ENCODE measurements around the gene SLC25A38.
"Not testable (repeated sequence)": the region's sequence is repeated elsewhere in the genome, so short reads cannot be mapped to it uniquely, and the experiment has no call there.

SLC25A38 gene

DNA sequence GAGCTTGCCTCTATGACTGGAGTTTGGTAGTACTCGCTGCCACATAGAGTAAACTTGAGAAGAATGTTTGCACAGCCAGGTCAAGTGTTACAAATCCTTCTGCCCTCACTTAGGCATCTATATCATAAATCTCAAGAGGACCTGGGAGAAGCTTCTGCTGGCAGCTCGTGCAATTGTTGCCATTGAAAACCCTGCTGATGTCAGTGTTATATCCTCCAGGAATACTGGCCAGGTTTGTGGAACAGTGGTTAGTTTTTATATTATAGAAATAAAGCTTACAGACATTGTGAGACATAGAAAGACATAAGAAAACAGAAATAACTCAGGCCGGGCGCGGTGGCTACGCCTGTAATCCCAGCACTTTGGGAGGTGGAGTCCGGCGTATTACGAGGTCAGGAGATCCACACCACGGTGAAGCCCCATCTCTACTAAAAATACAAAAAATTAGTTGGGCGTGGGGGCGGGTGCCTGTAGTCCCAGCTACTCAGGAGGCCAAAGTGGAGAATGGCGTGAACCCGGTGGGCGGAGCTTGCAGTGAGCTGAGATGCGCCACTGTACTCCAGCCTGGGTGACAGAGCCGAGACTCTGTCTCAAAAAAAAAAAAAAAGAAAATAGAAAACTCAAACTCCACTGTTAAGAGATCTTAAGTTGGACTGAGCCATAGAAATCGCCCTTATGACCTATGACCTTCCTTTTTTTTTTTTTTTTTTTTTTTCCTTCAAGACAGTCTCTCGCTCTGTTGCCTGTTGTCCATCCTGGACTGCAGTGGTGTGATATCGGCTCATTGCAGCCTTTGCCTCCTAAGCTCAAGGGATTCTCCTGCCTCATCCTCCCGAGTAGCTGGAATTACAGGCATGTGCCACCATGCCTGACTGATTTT, 25.6 kb downstream of the SLC25A38 start:
- Histone ChIP-seq H3K9me3 (ENCODE audit: control insufficient read depth, insufficient read depth, low read length) (no peaks in the 10 kb centered on the region), H3K4me3 (ENCODE audit: low read depth, low read length) (peak overlapping the region; percentile 90), H3K36me3 (ENCODE audit: control insufficient read depth, insufficient read depth, low read length) (peaks cover 68% of the 10 kb centered on the region)

DNA sequence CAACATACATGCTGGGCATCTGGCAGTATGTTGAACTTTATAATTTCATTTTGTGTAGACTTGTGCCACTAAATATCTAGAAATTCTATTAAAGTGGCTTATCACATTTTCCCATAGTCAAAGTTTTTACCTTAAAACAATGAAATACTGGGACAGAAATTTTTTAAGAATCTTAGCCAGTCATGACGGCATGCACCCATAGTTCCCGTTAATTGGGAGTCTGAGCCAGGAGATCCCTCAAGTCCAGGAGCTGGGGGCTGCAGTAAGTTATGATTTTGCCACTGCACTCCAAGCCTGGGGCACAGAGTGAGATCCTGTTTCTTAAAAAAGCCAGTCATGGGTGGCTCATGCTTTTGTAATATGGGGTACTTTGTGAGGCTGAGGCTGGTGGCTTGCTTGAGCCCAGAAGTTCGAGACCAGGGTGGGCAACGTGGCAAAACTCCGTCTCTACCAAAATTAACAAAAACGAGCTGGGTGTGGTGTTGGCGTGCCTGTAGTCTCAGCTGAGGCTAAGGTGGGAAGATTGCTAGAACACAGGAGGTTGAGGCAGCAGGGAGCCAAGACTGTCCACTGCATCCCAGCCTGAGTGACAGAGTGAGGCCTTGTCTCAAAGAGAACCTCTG, 26.5 kb downstream of the SLC25A38 start:
- H3K9ac ChIP-seq (ENCODE audit: low read depth, low read length): no peak overlapping the region
- H3K4me1 ChIP-seq (ENCODE audit: control insufficient read depth, insufficient read depth, low read length): peaks cover 19% of the 10 kb centered on the region
- no peak overlapping the region for H3K4me3 ChIP-seq (ENCODE audit: low read depth, low read length)
- H3K27ac ChIP-seq (ENCODE audit: low read depth, low read length): peak overlapping the region; percentile 31
- H3K36me3 ChIP-seq (ENCODE audit: control insufficient read depth, insufficient read depth, low read length): peaks cover 73% of the 10 kb centered on the region
- H3K27me3 ChIP-seq (ENCODE audit: control insufficient read depth, insufficient read depth, low read length): no peaks in the 10 kb centered on the region
- H3K9me3 ChIP-seq (ENCODE audit: control insufficient read depth, insufficient read depth, low read length): no peaks in the 10 kb centered on the region

More for the DNA sequence above, 25.6 kb downstream of the SLC25A38 start:
- Histone ChIP-seq H3K4me1 (ENCODE audit: control insufficient read depth, insufficient read depth, low read length) (peaks cover 27% of the 10 kb centered on the region), H3K9ac (ENCODE audit: low read depth, low read length) (peak overlapping the region; percentile 96), H3K27ac (ENCODE audit: low read depth, low read length) (peak overlapping the region; percentile 92), H3K27me3 (ENCODE audit: control insufficient read depth, insufficient read depth, low read length) (no peaks in the 10 kb centered on the region)

DNA sequence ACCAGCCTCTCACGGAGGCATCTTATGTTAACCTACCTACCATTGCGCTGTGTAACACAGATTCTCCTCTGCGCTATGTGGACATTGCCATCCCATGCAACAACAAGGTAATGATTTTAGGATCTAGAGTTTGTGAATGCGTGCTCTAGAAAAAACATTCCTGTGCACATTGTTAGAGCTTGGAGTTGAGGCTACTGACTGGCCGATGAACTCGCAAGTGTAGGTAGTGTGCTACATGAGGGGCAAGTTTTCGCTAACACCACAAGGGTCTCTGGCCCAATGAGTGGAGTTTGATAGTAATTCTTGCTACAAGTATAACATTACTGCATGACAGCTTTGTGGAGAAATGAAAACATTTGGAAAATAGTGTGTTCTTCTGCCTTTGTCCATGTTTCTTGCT, 27.7 kb downstream of the SLC25A38 start:
- Histone ChIP-seq H3K27ac (ENCODE audit: low read depth, low read length) (peak overlapping the region; percentile 38), H3K36me3 (ENCODE audit: control insufficient read depth, insufficient read depth, low read length) (peaks cover 73% of the 10 kb centered on the region), H3K4me3 (ENCODE audit: low read depth, low read length) (no peak overlapping the region), H3K4me1 (ENCODE audit: control insufficient read depth, insufficient read depth, low read length) (peaks cover 12% of the 10 kb centered on the region; the same call in 1 of the 2 replicates), H3K9ac (ENCODE audit: low read depth, low read length) (no peak overlapping the region), H3K9me3 (ENCODE audit: control insufficient read depth, insufficient read depth, low read length) (no peaks in the 10 kb centered on the region), H3K27me3 (ENCODE audit: control insufficient read depth, insufficient read depth, low read length) (no peaks in the 10 kb centered on the region)

DNA sequence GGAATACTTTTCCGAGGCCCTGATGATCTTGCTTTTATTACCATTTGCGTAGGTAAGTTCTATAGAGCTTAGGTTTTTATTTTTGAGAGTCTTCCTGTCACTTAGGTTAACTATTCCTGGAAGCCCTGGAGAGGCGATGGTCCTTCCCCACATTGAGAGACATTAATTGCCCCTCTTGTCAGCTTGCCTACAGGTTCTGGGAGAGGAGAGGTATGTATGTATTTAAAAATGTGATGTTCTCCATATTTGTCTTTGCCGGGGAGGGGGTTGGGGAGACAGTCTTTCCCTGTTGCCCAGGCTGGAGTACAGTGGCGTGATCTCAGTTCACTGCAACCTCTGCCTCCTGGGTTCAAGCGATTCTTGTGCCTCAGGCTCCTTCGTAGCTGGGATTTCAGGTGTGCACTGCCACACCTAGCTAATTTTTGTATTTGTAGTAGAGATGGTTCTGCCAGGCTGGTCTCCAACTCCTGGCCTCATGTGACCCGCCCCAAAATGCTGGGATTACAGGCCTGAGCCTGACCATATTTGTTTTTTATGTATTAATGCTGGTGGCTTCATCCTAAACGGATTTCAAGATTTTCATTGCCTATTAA, 29.6 kb downstream of the SLC25A38 start:
- H3K9me3 ChIP-seq (ENCODE audit: control insufficient read depth, insufficient read depth, low read length): no peaks in the 10 kb centered on the region
- no peak overlapping the region for H3K9ac ChIP-seq (ENCODE audit: low read depth, low read length)
- H3K27me3 ChIP-seq (ENCODE audit: control insufficient read depth, insufficient read depth, low read length): no peaks in the 10 kb centered on the region
- H3K4me1 ChIP-seq (ENCODE audit: control insufficient read depth, insufficient read depth, low read length): peaks cover 11% of the 10 kb centered on the region; the same call in 1 of the 2 replicates
- H3K4me3 ChIP-seq (ENCODE audit: low read depth, low read length): no peak overlapping the region
- peaks cover 64% of the 10 kb centered on the region for H3K36me3 ChIP-seq (ENCODE audit: control insufficient read depth, insufficient read depth, low read length)
- peak overlapping the region; percentile 30 for H3K27ac ChIP-seq (ENCODE audit: low read depth, low read length)

DNA sequence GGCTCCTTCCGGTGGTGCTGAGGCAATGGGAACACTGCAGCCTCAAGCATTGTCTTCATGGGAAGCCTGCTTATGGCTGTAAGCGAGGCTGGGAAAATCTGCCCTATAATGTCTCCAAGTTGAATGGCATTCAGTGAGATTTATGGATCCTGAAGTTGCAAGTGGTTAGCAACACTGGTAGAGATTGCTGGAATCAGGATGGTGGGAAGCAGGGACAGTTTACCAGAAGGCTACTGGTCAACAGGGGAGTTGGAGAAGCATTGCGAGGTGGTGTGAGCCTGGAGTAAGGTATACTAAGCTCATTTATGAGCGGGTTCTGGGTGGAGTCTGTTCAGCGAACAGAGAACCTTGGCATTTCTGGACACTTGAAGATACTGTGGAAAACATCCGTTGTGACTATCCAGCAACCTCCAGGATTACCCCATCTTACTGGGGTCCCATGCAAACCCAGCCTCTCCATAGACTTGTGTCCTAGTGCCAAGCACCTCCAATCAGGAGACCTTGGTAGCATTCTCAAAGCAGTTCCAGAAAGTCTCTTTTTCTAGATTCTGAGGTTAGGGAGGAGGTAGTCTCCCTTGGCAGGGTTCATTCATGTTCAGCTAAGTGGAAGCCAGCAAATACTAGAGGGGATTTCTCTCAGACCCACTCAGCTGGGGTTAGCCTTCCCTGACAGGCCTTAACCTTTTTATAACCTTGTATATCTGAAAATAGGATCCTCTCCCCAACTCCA, 30.7 kb downstream of the SLC25A38 start:
- Histone ChIP-seq H3K9ac (ENCODE audit: low read depth, low read length) (no peak overlapping the region), H3K4me1 (ENCODE audit: control insufficient read depth, insufficient read depth, low read length) (peaks cover 13% of the 10 kb centered on the region), H3K27ac (ENCODE audit: low read depth, low read length) (peak overlapping the region; percentile 30), H3K4me3 (ENCODE audit: low read depth, low read length) (no peak overlapping the region), H3K36me3 (ENCODE audit: control insufficient read depth, insufficient read depth, low read length) (peaks cover 54% of the 10 kb centered on the region), H3K9me3 (ENCODE audit: control insufficient read depth, insufficient read depth, low read length) (no peaks in the 10 kb centered on the region), H3K27me3 (ENCODE audit: control insufficient read depth, insufficient read depth, low read length) (no peaks in the 10 kb centered on the region)

DNA sequence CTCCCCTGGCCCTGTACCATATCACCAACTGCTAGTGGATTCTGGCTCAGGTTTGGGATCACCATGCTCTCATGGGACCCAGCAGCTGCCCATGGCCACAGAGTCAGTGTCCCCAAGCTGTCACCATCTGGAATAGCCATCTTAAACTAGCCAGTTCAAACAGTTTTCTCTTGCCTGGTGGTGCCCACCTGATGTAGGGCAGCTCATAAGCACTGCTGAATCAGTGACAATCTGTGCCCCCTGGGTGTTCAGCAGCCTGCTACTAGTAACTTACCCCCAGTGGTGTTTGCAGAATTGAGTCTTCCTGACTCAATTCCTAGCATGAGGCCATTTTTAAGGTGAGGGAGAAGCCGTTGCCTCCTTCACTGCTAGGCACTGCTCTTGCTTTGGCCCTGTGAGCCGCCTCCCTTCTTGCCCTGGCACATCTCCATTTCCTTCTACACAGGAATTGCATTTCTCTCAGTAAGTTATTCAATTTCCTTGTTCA, 31.3 kb downstream of the SLC25A38 start:
- no peak overlapping the region for H3K4me3 ChIP-seq (ENCODE audit: low read depth, low read length)
- no peaks in the 10 kb centered on the region for H3K27me3 ChIP-seq (ENCODE audit: control insufficient read depth, insufficient read depth, low read length)
- H3K4me1 ChIP-seq (ENCODE audit: control insufficient read depth, insufficient read depth, low read length): peaks cover 19% of the 10 kb centered on the region
- no peak overlapping the region for H3K9ac ChIP-seq (ENCODE audit: low read depth, low read length)
- H3K36me3 ChIP-seq (ENCODE audit: control insufficient read depth, insufficient read depth, low read length): peaks cover 48% of the 10 kb centered on the region
- H3K9me3 ChIP-seq (ENCODE audit: control insufficient read depth, insufficient read depth, low read length): no peaks in the 10 kb centered on the region
- peak overlapping the region; percentile 30 for H3K27ac ChIP-seq (ENCODE audit: low read depth, low read length)

DNA sequence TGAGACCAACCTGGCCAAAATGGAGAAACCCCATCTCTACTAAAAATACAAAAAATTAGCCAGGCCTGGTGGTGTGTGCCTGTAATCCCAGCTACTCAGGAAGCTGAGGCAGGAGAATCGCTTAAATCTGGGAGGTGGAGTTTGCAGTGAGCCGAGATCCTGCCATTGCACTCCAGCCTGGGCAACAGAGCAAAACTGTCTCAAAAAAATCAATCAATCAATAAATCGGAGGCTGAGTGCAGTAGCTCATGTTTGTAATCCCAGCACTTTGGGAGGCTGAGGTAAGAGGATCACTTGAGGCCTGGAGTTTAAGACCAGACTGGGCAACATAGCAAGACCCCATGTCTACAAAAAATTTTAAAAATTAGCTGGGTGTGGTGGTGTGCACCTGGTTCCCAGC, 32.1 kb downstream of the SLC25A38 start:
- H3K4me3 ChIP-seq (ENCODE audit: low read depth, low read length); H3K9me3 ChIP-seq (ENCODE audit: control insufficient read depth, insufficient read depth, low read length); H3K9ac ChIP-seq (ENCODE audit: low read depth, low read length); H3K27me3 ChIP-seq (ENCODE audit: control insufficient read depth, insufficient read depth, low read length): not testable (repeated sequence)
- peak overlapping the region; percentile 30 for H3K27ac ChIP-seq (ENCODE audit: low read depth, low read length)
- peaks cover 24% of the 10 kb centered on the region for H3K4me1 ChIP-seq (ENCODE audit: control insufficient read depth, insufficient read depth, low read length)
- peaks cover 39% of the 10 kb centered on the region for H3K36me3 ChIP-seq (ENCODE audit: control insufficient read depth, insufficient read depth, low read length)

DNA sequence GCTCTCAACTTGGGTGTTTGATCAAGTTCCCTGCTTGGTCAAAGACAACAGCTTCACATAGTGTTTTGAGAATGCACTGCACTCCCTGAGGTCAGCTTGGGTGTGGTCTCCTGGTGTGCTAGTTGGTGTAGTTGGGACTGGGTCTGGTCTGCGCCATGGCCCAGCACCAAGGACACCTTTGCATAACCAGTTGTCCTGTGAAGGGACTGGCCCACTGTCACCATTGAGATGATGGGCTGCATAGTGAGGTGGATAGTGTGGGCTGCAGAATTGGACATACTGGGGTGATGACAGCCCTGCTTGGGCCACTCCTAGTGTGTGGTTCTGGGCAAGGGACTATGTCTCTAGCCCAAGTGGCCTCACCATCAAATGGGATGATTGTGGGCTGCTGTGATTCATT, 32.8 kb downstream of the SLC25A38 start:
- Histone ChIP-seq H3K4me1 (ENCODE audit: control insufficient read depth, insufficient read depth, low read length) (peaks cover 24% of the 10 kb centered on the region), H3K27ac (ENCODE audit: low read depth, low read length) (no peak overlapping the region), H3K9ac (ENCODE audit: low read depth, low read length) (no peak overlapping the region), H3K27me3 (ENCODE audit: control insufficient read depth, insufficient read depth, low read length) (no peaks in the 10 kb centered on the region), H3K36me3 (ENCODE audit: control insufficient read depth, insufficient read depth, low read length) (peaks cover 33% of the 10 kb centered on the region), H3K4me3 (ENCODE audit: low read depth, low read length) (no peak overlapping the region), H3K9me3 (ENCODE audit: control insufficient read depth, insufficient read depth, low read length) (no peaks in the 10 kb centered on the region)

DNA sequence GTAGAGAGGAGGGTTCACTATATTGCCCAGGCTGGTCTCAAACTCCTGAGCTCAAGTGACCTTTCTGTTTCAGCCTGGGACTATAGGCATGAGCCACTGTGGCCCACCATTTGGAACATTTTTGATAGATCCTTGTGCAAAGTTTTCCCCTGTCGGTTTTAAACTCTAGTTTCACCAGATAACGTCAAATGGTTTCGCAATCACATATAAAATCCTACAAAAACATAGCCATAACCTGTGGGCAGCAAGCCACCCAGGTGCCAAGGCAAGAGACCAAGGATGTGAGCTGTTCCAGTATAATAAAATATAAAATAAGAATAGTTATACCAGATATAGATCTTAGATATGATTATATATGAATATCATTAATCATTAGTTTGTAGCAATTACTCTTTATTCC, 33.8 kb downstream of the SLC25A38 start:
- peaks cover 22% of the 10 kb centered on the region for H3K36me3 ChIP-seq (ENCODE audit: control insufficient read depth, insufficient read depth, low read length)
- H3K9ac ChIP-seq (ENCODE audit: low read depth, low read length); H3K27ac ChIP-seq (ENCODE audit: low read depth, low read length); H3K27me3 ChIP-seq (ENCODE audit: control insufficient read depth, insufficient read depth, low read length); H3K9me3 ChIP-seq (ENCODE audit: control insufficient read depth, insufficient read depth, low read length); H3K4me3 ChIP-seq (ENCODE audit: low read depth, low read length): not testable (repeated sequence)
- peaks cover 24% of the 10 kb centered on the region for H3K4me1 ChIP-seq (ENCODE audit: control insufficient read depth, insufficient read depth, low read length)

DNA sequence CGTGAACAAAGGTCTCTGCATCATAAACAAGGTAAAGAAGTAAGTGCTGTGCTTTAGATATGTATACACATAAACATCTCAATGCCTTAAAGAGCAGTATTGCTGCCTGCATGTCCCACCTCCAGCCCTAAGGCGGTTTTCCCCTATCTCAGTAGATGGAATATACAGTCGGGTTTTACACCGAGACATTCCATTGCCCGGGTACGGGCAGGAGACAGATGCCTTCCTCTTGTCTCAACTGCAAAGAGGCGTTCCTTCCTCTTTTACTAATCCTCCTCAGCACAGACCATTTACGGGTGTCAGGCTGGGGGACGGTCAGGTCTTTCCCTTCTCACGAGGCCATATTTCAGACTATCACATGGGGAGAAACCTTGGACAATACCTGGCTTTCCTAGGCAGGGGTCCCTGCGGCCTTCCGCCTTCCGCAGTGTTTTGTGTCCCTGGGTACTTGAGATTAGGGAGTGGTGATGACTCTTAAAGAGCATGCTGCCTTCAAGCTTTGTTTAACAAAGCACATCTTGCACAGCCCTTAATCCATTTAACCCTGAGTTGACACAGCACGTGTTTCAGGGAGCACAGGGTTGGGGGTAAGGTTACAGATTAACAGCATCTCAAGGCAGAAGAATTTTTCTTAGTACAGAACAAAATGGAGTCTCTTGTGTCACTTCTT, 35.5 kb downstream of the SLC25A38 start:
- H3K36me3 ChIP-seq (ENCODE audit: control insufficient read depth, insufficient read depth, low read length); H3K27me3 ChIP-seq (ENCODE audit: control insufficient read depth, insufficient read depth, low read length); H3K9ac ChIP-seq (ENCODE audit: low read depth, low read length); H3K9me3 ChIP-seq (ENCODE audit: control insufficient read depth, insufficient read depth, low read length); H3K27ac ChIP-seq (ENCODE audit: low read depth, low read length); H3K4me3 ChIP-seq (ENCODE audit: low read depth, low read length): not testable (repeated sequence)
- H3K4me1 ChIP-seq (ENCODE audit: control insufficient read depth, insufficient read depth, low read length): peaks cover 24% of the 10 kb centered on the region

Data from HUES48 (cell line).